ENCODE data around the gene KCNJ12.

- TF ChIP-seq CTCF (IDR thresholded peaks at IDR 0.05) (no peak), POLR2A (IDR thresholded peaks at IDR 0.05) (no peak)
These were observed 43.4 kb downstream of the KCNJ12 start for GRCh38 chr17:21419299-21420239.

All from Peyer's patch (tissue), 4 donors.